ENCODE measurements around the gene OLFM3.

OLFM3 gene

DNA sequence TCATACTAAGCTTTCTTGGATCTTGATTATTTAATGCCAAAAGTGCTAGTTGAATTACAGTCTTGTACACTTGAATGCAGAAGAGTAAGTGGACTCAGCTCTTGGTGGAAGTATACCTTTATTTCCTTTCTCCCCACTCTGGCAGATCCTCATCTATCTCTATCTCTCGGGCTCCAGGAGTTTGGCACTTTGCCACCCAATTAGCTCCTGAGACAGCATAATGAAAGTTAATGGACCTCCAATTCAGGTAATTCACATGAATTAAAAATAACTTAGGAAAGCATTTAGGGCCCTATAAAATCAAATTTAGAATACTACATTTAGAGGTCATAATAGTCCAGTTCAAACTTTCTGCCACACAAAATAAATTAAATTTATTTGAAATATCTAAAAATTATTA, 67.4 kb downstream of the OLFM3 start:
- no peak overlapping the region for H3K4me3 ChIP-seq (replicated peaks in 1 of 2; ENCODE audit: low read depth in 2 of 2, low read length in 2 of 2)
- DNase-seq (ENCODE audit: low read depth in 2 of 2), result no peak
- no peak for TF ChIP-seq CTCF (IDR thresholded peaks at IDR 0.05; ENCODE audit: low read depth, low read length)

GRCh38 chr1:101928829-101929228, 67.9 kb downstream of the OLFM3 start:
- no peak for DNase-seq (ENCODE audit: low read depth in 2 of 2)
- no peak for TF ChIP-seq CTCF (IDR thresholded peaks at IDR 0.05; ENCODE audit: low read depth, low read length)
- H3K4me3 ChIP-seq (replicated peaks in 1 of 2; ENCODE audit: low read depth in 2 of 2, low read length in 2 of 2), result no peak overlapping the region

GRCh38 chr1:101924700-101925099, 72.0 kb downstream of the OLFM3 start:
- H3K4me3 ChIP-seq (replicated peaks in 1 of 2; ENCODE audit: low read depth in 2 of 2, low read length in 2 of 2), result no peak overlapping the region
- no peak for TF ChIP-seq CTCF (IDR thresholded peaks at IDR 0.05; ENCODE audit: low read depth, low read length)
- no peak for DNase-seq (ENCODE audit: low read depth in 2 of 2)

DNA sequence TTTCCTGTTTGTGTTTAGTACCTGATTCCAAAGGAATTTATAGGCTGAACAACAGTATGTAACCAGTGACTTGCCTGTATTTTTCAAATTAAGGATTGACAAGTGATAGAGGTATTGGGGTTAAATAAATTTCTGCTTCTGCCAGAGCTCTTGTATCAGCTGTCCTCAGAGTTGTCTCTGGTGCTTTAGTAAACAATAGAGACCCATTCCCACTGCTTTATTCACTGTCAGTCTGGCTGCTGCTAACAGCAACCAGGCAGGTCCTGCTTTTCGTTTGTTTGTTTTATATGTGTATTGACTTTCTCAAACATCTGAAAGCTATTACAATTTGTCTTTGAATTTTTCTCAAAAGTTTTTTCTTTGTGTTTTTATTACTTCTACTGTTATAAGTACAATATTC, 76.1 kb downstream of the OLFM3 start:
- no peak for TF ChIP-seq CTCF (IDR thresholded peaks at IDR 0.05; ENCODE audit: low read depth, low read length)
- DNase-seq (ENCODE audit: low read depth in 2 of 2), result no peak
- no peak overlapping the region for H3K4me3 ChIP-seq (replicated peaks in 1 of 2; ENCODE audit: low read depth in 2 of 2, low read length in 2 of 2)

DNA sequence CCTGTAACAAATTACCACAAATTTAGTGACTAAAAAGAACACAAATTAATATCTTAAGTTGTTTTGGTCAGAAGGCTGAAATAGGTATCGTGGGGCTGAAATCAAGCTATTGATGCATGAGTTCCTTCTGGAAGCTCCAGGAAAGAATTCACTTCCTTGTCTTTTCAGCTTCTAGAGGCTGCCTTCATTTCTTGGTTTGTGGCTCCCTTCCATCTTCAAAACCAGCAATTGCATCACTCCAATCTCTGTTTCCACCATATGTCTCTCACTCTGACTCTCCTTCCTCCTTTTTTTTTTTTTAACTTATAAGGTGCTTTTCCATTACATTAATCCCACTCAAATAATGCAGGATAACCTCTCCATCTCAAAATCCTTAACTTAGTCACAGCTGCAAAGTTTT, 78.4 kb downstream of the OLFM3 start:
- no peak for TF ChIP-seq CTCF (IDR thresholded peaks at IDR 0.05; ENCODE audit: low read depth, low read length)
- H3K4me3 ChIP-seq (replicated peaks in 1 of 2; ENCODE audit: low read depth in 2 of 2, low read length in 2 of 2), result no peak overlapping the region
- no peak for DNase-seq (ENCODE audit: low read depth in 2 of 2)

GRCh38 chr1:101915597-101915996, 81.1 kb downstream of the OLFM3 start:
- TF ChIP-seq CTCF (IDR thresholded peaks at IDR 0.05; ENCODE audit: low read depth, low read length), result no peak
- DNase-seq (ENCODE audit: low read depth in 2 of 2), result no peak
- no peak overlapping the region for H3K4me3 ChIP-seq (replicated peaks in 1 of 2; ENCODE audit: low read depth in 2 of 2, low read length in 2 of 2)

GRCh38 chr1:101914473-101915242, 82.1 kb downstream of the OLFM3 start:
- no peak for DNase-seq (ENCODE audit: low read depth in 2 of 2)
- TF ChIP-seq CTCF (IDR thresholded peaks at IDR 0.05; ENCODE audit: low read depth, low read length), result no peak
- no peak overlapping the region for H3K4me3 ChIP-seq (replicated peaks in 1 of 2; ENCODE audit: low read depth in 2 of 2, low read length in 2 of 2)
